ENCODE data around the gene WDFY3. TPM values are rescaled to one million over a fixed set of nuclear protein-coding genes. Genes with fewer than 3 reads are reported as not detected.

WDFY3 gene
- total RNA-seq, 5 donors from 2014 or later (not counting 1 experiment from before 2014, with no cell fraction given): 0.47 to 1.3 (median 0.68) TPM

DNA sequence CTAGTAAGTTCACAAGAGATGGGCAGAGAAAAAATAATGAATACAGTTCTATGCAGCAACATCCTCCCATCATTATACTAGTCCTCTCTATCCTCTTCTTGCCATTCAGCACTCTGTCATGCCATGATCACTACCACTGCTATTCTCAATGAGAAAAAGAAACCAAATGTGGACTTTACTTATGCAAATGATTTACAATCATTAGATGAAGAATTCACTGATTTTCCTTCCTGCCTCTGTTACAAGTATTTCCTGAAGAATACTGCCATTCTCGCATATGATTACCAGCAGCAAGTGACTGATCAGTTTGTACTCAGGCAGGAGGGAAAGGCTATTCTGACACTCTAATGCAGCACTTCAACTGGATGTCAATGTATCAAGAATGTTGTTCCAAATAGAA, 50.3 kb downstream of the WDFY3 start:
- H3K9me3 ChIP-seq: no peaks in the 10 kb centered on the region
- H3K9me3 Mint-ChIP-seq: peaks cover 0 to 4% (median 0%) of the 10 kb centered on the region in 3 donors
- H3K27me3 Mint-ChIP-seq: no peaks in the 10 kb centered on the region
- ChIA-PET CTCF (no interaction called here), POLR2A (no interaction called here)
- H3K4me1 ChIP-seq (ENCODE audit: control insufficient read depth in 1 of 2, extremely low read depth in 1 of 2, insufficient read depth in 2 of 2, low read length in 2 of 2): no peaks in the 10 kb centered on the region
- H3K4me3 Mint-ChIP-seq: no peak overlapping the region
- ATAC-seq (replicated peaks in 1 of 4) (no peak), DNase-seq (no peak)
- H3K4me1 Mint-ChIP-seq: no peaks in the 10 kb centered on the region
- H3K36me3 Mint-ChIP-seq: no peaks in the 10 kb centered on the region
- no peak overlapping the region for H3K4me3 ChIP-seq (ENCODE audit: control insufficient read depth in 1 of 2, extremely low read depth in 1 of 2, low read length in 1 of 2)
- H3K27ac ChIP-seq (ENCODE audit: low read length): no peak overlapping the region
- no CpG with 5 or more reads among the region's 1 CpG for WGBS (ENCODE audit: insufficient coverage)
- H3K27me3 ChIP-seq (replicated peaks in 1 of 2; ENCODE audit: control insufficient read depth in 2 of 2, extremely low read depth in 1 of 2, insufficient read depth in 2 of 2, low read length in 1 of 2): no peaks in the 10 kb centered on the region
- no peak overlapping the region for H3K27ac Mint-ChIP-seq
- H3K36me3 ChIP-seq (ENCODE audit: control insufficient read depth in 2 of 2, extremely low read depth in 1 of 2, insufficient read depth in 1 of 2, low read length in 1 of 2): no peaks in the 10 kb centered on the region

DNA sequence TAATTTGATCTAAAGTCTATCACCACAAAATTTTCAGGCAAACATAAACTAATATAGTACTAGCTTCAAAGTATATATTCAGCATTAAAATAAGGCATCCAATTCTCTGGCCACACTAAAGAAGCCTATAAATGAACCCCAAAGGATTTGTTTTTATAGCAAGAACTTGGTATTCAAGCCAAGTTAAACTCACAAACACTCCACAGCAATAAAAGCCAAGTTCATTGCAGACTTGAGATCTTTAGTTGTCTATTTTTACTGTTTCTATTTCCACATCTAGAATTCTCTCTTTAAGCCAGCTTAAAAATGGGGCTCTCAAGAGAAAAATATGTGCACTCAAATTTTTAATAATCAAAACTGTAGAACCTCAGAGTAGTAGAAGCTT, 51.1 kb downstream of the WDFY3 start:
- no peaks in the 10 kb centered on the region for H3K4me1 Mint-ChIP-seq
- H3K27ac ChIP-seq (ENCODE audit: low read length): no peak overlapping the region
- H3K27me3 Mint-ChIP-seq: no peaks in the 10 kb centered on the region
- no peaks in the 10 kb centered on the region for H3K4me1 ChIP-seq (ENCODE audit: control insufficient read depth in 1 of 2, extremely low read depth in 1 of 2, insufficient read depth in 2 of 2, low read length in 2 of 2)
- no peaks in the 10 kb centered on the region for H3K36me3 Mint-ChIP-seq
- H3K4me3 Mint-ChIP-seq: no peak overlapping the region
- peaks cover 0 to 4% (median 0%) of the 10 kb centered on the region in 3 donors for H3K9me3 Mint-ChIP-seq
- DNase-seq: no peak
- no peak overlapping the region for H3K27ac Mint-ChIP-seq
- ChIA-PET CTCF (no interaction called here), POLR2A (no interaction called here)
- H3K27me3 ChIP-seq (replicated peaks in 1 of 2; ENCODE audit: control insufficient read depth in 2 of 2, extremely low read depth in 1 of 2, insufficient read depth in 2 of 2, low read length in 1 of 2): no peaks in the 10 kb centered on the region
- H3K9me3 ChIP-seq: no peaks in the 10 kb centered on the region
- H3K36me3 ChIP-seq (ENCODE audit: control insufficient read depth in 2 of 2, extremely low read depth in 1 of 2, insufficient read depth in 1 of 2, low read length in 1 of 2): no peaks in the 10 kb centered on the region
- H3K4me3 ChIP-seq (ENCODE audit: control insufficient read depth in 1 of 2, extremely low read depth in 1 of 2, low read length in 1 of 2): no peak overlapping the region
- no peak for ATAC-seq (replicated peaks in 1 of 4)

DNA sequence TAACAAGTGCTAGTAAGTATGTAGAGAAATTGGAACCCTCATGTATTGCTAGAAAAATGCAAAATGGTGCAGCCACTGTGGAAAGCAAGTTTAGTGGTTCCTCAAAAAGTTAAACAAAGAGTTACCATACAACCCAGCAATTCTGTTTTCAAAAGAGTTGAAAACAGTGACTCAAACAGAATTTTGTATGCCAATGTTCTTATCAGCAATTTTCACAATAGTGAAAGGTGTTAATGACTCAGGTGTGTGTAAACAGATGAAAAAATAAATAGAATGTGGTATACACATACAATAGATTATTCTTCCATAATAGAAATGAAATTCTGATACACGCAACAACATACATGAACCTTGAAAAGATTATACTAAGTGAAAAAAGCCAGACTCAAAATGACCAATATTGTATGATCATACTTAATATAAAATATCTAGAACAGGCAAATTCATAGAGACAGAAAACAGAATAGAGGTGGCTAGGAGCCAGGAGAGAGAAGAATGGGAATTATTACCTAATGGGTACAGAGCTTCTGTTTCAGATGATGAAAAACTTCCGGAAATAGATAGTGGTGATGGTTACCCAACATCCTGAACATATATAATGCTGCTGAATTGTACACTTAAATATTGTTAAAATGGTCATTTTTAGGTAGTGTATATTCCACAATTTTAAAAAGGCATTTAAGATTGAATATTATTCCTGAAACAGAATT, 51.6 kb downstream of the WDFY3 start:
- Histone ChIP-seq H3K36me3 (ENCODE audit: control insufficient read depth in 2 of 2, extremely low read depth in 1 of 2, insufficient read depth in 1 of 2, low read length in 1 of 2) (no peaks in the 10 kb centered on the region), H3K4me1 (ENCODE audit: control insufficient read depth in 1 of 2, extremely low read depth in 1 of 2, insufficient read depth in 2 of 2, low read length in 2 of 2) (no peaks in the 10 kb centered on the region), H3K27me3 (replicated peaks in 1 of 2; ENCODE audit: control insufficient read depth in 2 of 2, extremely low read depth in 1 of 2, insufficient read depth in 2 of 2, low read length in 1 of 2) (no peaks in the 10 kb centered on the region), H3K27ac (ENCODE audit: low read length) (no peak overlapping the region), H3K4me3 (ENCODE audit: control insufficient read depth in 1 of 2, extremely low read depth in 1 of 2, low read length in 1 of 2) (no peak overlapping the region), H3K9me3 (no peaks in the 10 kb centered on the region)
- no peaks in the 10 kb centered on the region for H3K27me3 Mint-ChIP-seq
- H3K27ac Mint-ChIP-seq: no peak overlapping the region
- DNase-seq (no peak), ATAC-seq (replicated peaks in 1 of 4) (no peak)
- H3K9me3 Mint-ChIP-seq: peaks cover 0 to 4% (median 0%) of the 10 kb centered on the region in 3 donors
- no peak overlapping the region for H3K4me3 Mint-ChIP-seq
- ChIA-PET POLR2A (no interaction called here), CTCF (no interaction called here)
- H3K4me1 Mint-ChIP-seq: no peaks in the 10 kb centered on the region
- no CpG with 5 or more reads among the region's 2 CpGs for WGBS (ENCODE audit: insufficient coverage)
- H3K36me3 Mint-ChIP-seq: no peaks in the 10 kb centered on the region

DNA sequence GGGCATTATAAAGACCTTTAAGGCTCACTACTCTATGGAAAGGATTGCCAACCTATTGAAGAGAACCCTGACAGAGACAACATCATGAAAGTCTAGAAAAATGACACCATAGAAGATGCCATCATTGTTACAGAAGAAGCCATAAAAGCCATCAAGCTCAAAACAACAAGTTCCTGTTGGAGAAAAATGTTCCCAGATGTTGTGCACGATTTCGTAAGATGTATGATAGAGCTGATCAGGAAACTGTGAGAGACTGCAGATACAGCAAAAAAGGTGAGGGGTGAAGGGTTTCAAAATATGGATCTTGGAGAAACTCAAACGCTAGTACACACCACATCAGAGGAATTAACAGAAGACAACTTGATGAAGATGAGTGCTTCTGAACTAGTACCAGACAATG, 53.3 kb downstream of the WDFY3 start:
- no peaks in the 10 kb centered on the region for H3K27me3 ChIP-seq (replicated peaks in 1 of 2; ENCODE audit: control insufficient read depth in 2 of 2, extremely low read depth in 1 of 2, insufficient read depth in 2 of 2, low read length in 1 of 2)
- no peaks in the 10 kb centered on the region for H3K36me3 ChIP-seq (ENCODE audit: control insufficient read depth in 2 of 2, extremely low read depth in 1 of 2, insufficient read depth in 1 of 2, low read length in 1 of 2)
- DNase-seq (no peak), ATAC-seq (replicated peaks in 1 of 4) (no peak)
- Mint-ChIP-seq H3K27me3 (no peaks in the 10 kb centered on the region), H3K4me3 (no peak overlapping the region), H3K4me1 (no peaks in the 10 kb centered on the region), H3K27ac (no peak overlapping the region), H3K36me3 (no peaks in the 10 kb centered on the region), H3K9me3 (peaks cover 0 to 4% (median 0%) of the 10 kb centered on the region in 3 donors)
- 93% methylated on average over 2 of the region's 3 CpGs for WGBS (ENCODE audit: insufficient coverage)
- no peaks in the 10 kb centered on the region for H3K9me3 ChIP-seq
- H3K4me1 ChIP-seq (ENCODE audit: control insufficient read depth in 1 of 2, extremely low read depth in 1 of 2, insufficient read depth in 2 of 2, low read length in 2 of 2): no peaks in the 10 kb centered on the region
- H3K27ac ChIP-seq (ENCODE audit: low read length): no peak overlapping the region
- no peak overlapping the region for H3K4me3 ChIP-seq (ENCODE audit: control insufficient read depth in 1 of 2, extremely low read depth in 1 of 2, low read length in 1 of 2)
- ChIA-PET POLR2A (no interaction called here), CTCF (no interaction called here)

DNA sequence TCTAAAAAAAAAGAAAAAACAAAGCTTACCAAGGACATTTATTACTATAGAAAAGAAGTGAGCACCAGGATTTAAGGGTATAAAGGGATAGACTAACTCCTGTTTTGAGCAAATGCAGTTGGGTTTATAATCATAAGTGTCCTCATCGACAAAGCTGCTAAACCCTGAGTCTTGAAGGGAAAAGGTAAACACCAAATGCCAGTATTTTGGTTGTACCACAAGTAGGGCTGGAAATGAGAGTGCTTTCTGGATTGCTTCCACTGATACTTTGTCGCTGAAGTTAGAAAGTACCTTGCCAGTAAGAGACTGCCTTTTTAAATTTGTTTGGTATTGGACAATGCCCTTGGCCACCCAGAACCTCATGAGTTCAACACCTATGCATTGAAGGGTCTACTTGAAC, 53.7 kb downstream of the WDFY3 start:
- no peak overlapping the region for H3K4me3 ChIP-seq (ENCODE audit: control insufficient read depth in 1 of 2, extremely low read depth in 1 of 2, low read length in 1 of 2)
- no peak for DNase-seq
- H3K27ac ChIP-seq (ENCODE audit: low read length): no peak overlapping the region
- Mint-ChIP-seq H3K27ac (no peak overlapping the region), H3K4me1 (no peaks in the 10 kb centered on the region), H3K4me3 (no peak overlapping the region), H3K36me3 (no peaks in the 10 kb centered on the region), H3K9me3 (peaks cover 0 to 4% (median 3%) of the 10 kb centered on the region in 3 donors), H3K27me3 (no peaks in the 10 kb centered on the region)
- no peaks in the 10 kb centered on the region for H3K36me3 ChIP-seq (ENCODE audit: control insufficient read depth in 2 of 2, extremely low read depth in 1 of 2, insufficient read depth in 1 of 2, low read length in 1 of 2)
- ATAC-seq (replicated peaks in 1 of 4): no peak
- ChIA-PET CTCF (no interaction called here), POLR2A (no interaction called here)
- H3K4me1 ChIP-seq (ENCODE audit: control insufficient read depth in 1 of 2, extremely low read depth in 1 of 2, insufficient read depth in 2 of 2, low read length in 2 of 2): no peaks in the 10 kb centered on the region
- H3K27me3 ChIP-seq (replicated peaks in 1 of 2; ENCODE audit: control insufficient read depth in 2 of 2, extremely low read depth in 1 of 2, insufficient read depth in 2 of 2, low read length in 1 of 2): no peaks in the 10 kb centered on the region
- WGBS (ENCODE audit: insufficient coverage): no CpG with 5 or more reads among the region's 2 CpGs
- no peaks in the 10 kb centered on the region for H3K9me3 ChIP-seq

DNA sequence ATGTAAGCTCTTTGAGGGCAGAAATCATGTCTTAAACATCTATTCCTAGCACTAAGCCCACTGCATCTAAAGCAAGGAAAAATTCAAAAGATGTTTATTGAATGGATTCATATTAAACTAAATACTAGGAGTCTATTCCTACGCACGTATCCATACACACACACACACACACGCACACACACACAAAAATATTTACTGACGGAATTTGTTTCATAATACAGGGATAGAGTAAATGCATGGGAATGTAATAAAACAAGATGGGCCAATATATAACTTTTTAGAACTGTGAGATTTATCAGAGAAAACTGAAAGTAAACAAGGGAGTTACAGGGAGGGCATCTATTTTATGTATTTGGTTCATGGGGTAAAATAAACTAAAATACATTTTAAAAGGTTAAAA, 57.6 kb downstream of the WDFY3 start:
- Mint-ChIP-seq H3K4me1 (no peaks in the 10 kb centered on the region), H3K27ac (no peak overlapping the region), H3K9me3 (peaks cover 0 to 15% (median 3%) of the 10 kb centered on the region in 3 donors), H3K4me3 (no peak overlapping the region), H3K27me3 (no peaks in the 10 kb centered on the region), H3K36me3 (no peaks in the 10 kb centered on the region)
- no peaks in the 10 kb centered on the region for H3K36me3 ChIP-seq (ENCODE audit: control insufficient read depth in 2 of 2, extremely low read depth in 1 of 2, insufficient read depth in 1 of 2, low read length in 1 of 2)
- ATAC-seq (replicated peaks in 1 of 4) (no peak), DNase-seq (no peak)
- CTCF ChIA-PET: no interaction called here
- no peaks in the 10 kb centered on the region for H3K9me3 ChIP-seq
- no peaks in the 10 kb centered on the region for H3K27me3 ChIP-seq (replicated peaks in 1 of 2; ENCODE audit: control insufficient read depth in 2 of 2, extremely low read depth in 1 of 2, insufficient read depth in 2 of 2, low read length in 1 of 2)
- WGBS (ENCODE audit: insufficient coverage): no CpG with 5 or more reads among the region's 4 CpGs
- no peak overlapping the region for H3K4me3 ChIP-seq (ENCODE audit: control insufficient read depth in 1 of 2, extremely low read depth in 1 of 2, low read length in 1 of 2)
- no peaks in the 10 kb centered on the region for H3K4me1 ChIP-seq (ENCODE audit: control insufficient read depth in 1 of 2, extremely low read depth in 1 of 2, insufficient read depth in 2 of 2, low read length in 2 of 2)
- H3K27ac ChIP-seq (ENCODE audit: low read length): no peak overlapping the region
- POLR2A ChIA-PET: no interaction called here

DNA sequence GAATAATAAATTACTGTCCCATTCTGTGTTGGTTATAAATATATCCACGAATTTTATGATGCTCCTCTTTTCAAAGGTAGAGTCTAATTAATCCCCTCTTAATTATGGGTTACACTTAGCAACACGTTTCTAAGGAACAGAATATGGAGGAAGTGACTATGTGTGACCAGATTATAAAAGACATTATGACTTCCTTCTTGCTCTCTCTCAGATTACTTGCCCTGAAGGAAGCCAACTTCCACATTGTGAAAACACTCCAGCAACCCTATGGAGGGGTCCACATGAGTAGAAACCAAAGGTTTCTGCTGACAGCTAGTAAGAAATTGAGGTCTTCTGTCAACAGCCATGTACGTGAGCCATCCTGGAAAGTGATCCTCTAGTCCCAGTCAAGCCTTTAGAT, 59.3 kb downstream of the WDFY3 start:
- CTCF ChIA-PET: interaction anchor here in 1 of 2 donors (0.6 kb wide), 1 partner anchor 516 kb away, joined by 4 read pairs; no protein-coding TSS in a partner anchor
- DNase-seq (no peak), ATAC-seq (replicated peaks in 1 of 4) (no peak)
- H3K9me3 Mint-ChIP-seq: peaks cover 0 to 15% (median 0%) of the 10 kb centered on the region in 3 donors
- Histone ChIP-seq H3K27ac (ENCODE audit: low read length) (no peak overlapping the region), H3K4me1 (ENCODE audit: control insufficient read depth in 1 of 2, extremely low read depth in 1 of 2, insufficient read depth in 2 of 2, low read length in 2 of 2) (no peaks in the 10 kb centered on the region), H3K4me3 (ENCODE audit: control insufficient read depth in 1 of 2, extremely low read depth in 1 of 2, low read length in 1 of 2) (no peak overlapping the region), H3K9me3 (no peaks in the 10 kb centered on the region), H3K27me3 (replicated peaks in 1 of 2; ENCODE audit: control insufficient read depth in 2 of 2, extremely low read depth in 1 of 2, insufficient read depth in 2 of 2, low read length in 1 of 2) (no peaks in the 10 kb centered on the region), H3K36me3 (ENCODE audit: control insufficient read depth in 2 of 2, extremely low read depth in 1 of 2, insufficient read depth in 1 of 2, low read length in 1 of 2) (no peaks in the 10 kb centered on the region)
- no peaks in the 10 kb centered on the region for H3K36me3 Mint-ChIP-seq
- no peak overlapping the region for H3K27ac Mint-ChIP-seq
- no peak overlapping the region for H3K4me3 Mint-ChIP-seq
- H3K4me1 Mint-ChIP-seq: no peaks in the 10 kb centered on the region
- POLR2A ChIA-PET: interaction anchor here in 1 of 2 donors (0.6 kb wide), 1 partner anchor 451 kb away, joined by 5 read pairs; no protein-coding TSS in a partner anchor
- WGBS (ENCODE audit: insufficient coverage): 60% methylated on average over 1 of the region's 3 CpGs
- H3K27me3 Mint-ChIP-seq: no peaks in the 10 kb centered on the region

Measured in T-cell (primary cell).